GM03348 (cell line): ENCODE data around the gene PARP1.
A peak's percentile ranks its signal among the peaks of the same experiment; 100 is the strongest.
"Not testable (repeated sequence)": the region's sequence is repeated elsewhere in the genome, so short reads cannot be mapped to it uniquely, and the experiment has no call there.

ENCODE experiments used
- DNase-seq: peaks from one replicate; pipeline ENCODE4 v3.0.0; 2012; ENCODE audit warnings: low spot score

The PARP1 gene

GRCh38 chr1:226428791-226429461, 21.0 kb upstream of the PARP1 start:
- DNase-seq = no peak

GRCh38 chr1:226428348-226428747, 20.5 kb upstream of the PARP1 start:
- no peak for DNase-seq

GRCh38 chr1:226427131-226427530, 19.2 kb upstream of the PARP1 start:
- DNase-seq = no peak

DNA sequence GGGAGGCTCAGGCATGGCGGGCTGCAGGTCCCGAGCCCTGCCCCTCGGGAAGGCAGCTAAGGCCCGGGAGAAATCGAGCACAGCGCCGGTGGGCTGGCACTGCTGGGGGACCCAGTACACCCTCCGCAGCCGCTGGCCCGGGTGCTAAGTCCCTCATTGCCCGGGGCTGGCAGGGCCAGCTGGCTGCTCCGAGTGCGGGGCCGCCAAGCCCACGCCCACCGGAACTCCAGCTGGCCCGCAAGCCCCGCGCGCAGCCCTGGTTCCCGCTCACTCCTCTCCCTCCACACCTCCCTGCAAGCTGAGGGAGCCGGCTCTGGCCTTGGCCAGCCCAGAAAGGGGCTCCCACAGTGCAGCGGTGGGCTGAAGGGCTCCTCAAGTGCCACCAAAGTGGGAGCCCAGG, 18.5 kb upstream of the PARP1 start:
- not testable (repeated sequence) for DNase-seq

GRCh38 chr1:226425431-226426031, 17.6 kb upstream of the PARP1 start:
- no peak for DNase-seq

GRCh38 chr1:226425004-226425378, 17.1 kb upstream of the PARP1 start:
- no peak for DNase-seq

GRCh38 chr1:226424221-226425003, 16.5 kb upstream of the PARP1 start:
- DNase-seq = peak; percentile 59

- no peak for DNase-seq
Observed at GRCh38 chr1:226422478-226422877, 14.6 kb upstream of the PARP1 start.

DNA sequence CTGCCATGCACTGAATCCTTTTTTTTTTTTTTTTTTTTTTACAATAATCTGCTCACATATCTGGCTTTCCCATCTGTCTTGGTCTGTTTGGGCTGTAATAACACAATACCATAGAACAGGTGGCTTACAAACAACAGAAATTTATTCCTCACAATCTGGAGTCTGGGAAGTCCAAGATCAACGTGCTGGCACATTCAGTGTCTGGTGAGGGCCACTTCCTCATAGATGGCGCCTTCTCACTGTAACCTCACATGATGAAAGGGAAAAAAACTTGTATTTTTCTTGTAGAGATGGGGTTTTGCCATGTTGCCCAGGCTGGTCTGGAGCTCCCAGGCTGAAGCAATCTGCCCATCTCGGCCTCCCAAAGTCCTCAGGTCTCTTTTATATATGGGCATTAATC, 13.0 kb upstream of the PARP1 start:
- DNase-seq = no peak

DNA sequence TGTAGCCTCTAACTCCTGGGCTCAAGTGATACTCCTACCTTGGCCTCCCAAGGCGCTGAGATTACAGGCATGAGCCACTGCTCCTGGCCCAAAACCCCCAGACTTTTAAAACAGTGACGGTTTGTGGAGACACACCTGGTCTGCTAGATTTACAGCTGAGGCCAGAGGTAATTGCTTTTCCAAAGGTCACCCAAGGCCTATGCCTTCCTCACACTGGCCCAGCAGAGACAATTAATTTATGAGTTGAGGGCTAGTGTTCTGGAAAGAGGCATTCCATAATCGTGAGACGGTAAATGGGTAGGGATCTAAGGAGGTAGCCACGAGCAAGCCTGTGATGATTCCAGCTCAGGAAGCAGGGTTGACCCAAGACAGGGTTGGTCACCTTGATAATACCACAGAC, 12.4 kb upstream of the PARP1 start:
- no peak for DNase-seq

DNA sequence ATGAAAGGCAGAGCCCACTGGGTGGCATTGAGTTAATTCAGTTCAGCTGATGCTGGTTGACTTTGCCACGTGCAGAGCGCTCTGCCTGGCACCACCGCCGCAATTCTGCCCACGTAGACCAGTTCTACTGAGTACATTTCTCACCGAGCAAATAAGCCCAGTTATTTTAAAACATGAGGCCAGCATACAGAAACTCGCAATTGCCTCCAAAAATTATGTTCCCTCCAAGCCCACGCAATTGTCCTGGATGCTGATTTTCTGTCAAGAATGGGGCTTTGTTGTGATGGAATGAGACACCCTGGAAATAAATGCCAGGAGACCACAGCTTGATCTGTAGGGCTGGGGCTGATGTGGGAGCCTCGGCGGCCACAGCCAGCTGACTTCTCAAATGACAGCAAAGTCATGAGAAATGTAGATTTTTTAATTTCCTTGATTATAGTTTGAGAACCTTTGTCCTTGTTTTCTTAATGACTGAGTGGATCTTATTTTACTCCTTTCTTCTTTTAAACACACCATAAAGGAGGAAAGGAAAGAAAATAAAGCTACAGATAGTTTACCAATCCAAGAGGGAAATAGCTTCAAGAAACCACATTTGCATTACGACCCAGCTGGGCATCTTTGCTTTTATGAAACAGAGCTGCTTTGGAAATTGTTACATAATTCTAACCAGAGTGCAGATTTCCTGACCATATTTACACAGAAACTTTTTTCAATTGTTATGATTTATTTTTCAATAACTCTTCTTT, 11.6 kb upstream of the PARP1 start:
- DNase-seq = no peak

DNA sequence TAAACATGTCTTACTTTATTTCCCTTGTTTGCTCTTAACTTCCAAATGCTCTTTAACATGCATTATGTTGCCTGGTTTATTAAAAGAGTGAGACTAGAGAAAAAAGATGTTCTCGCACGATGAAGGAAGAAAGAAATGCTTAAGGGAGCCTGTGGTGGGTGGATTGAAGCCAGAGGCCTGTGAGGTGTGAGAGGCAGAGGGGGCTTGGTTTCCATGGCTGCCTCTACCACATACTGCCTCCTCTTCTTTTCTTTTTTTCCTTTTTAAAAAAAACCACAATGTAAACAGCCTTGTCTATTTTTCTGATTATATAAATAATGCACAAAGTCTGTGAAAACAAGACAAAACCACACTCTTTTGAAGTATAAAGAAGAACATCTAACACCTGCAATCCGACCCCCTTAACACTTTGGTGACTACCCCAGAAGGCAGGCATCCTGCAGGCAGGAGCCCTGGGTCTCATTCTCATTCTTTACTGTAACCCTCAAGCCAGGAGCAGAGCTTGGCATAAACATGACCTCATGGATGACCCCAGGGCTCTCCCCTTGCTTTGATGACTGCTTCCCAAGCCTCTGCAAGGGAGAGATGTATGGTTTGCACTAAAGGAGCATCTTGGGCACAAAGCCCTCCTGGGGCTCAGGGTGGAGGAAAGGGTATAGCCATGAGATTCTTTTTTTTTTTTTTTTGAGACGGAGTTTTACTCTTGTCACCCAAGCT, 10.1 kb upstream of the PARP1 start:
- no peak for DNase-seq

- DNase-seq = no peak
Observed at GRCh38 chr1:226417350-226417749, 9.5 kb upstream of the PARP1 start.

GRCh38 chr1:226414098-226414698, 6.3 kb upstream of the PARP1 start:
- DNase-seq = no peak

DNA sequence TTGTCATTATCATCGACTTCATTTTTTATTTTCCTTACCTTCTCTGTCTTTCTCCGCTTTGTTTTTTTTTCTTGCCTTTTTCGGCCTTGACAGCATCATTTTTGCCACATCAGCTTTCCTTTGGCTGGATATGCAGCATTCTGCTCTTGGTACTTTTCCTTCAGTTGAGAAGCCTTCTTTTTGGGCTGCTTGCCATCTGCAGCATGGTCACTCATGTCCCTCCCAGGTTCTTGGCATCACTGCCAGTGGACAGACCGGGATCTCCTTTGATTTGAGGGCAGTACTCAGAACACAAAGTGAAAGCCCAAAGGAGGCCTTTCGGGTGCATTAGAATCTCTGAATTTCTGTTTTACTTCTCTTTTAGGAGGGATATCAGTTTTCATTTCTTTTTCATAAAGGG, 3.7 kb upstream of the PARP1 start:
- no peak for DNase-seq

GRCh38 chr1:226410958-226411357, 3.1 kb upstream of the PARP1 start:
- DNase-seq = no peak

GRCh38 chr1:226409392-226409791, 1.5 kb upstream of the PARP1 start:
- no peak for DNase-seq

GRCh38 chr1:226408285-226409184, 642 bp upstream of the PARP1 start:
- no peak for DNase-seq

- no peak for DNase-seq
Observed at GRCh38 chr1:226407199-226407496, 745 bp downstream of the PARP1 start.

- no peak for DNase-seq
Observed at GRCh38 chr1:226406401-226406881, 1.5 kb downstream of the PARP1 start.
